ENCODE data around the gene GUCY2C. TPM values are rescaled to one million over a fixed set of nuclear protein-coding genes. Genes with fewer than 3 reads are reported as not detected.

GUCY2C gene
- total RNA-seq, 4 donors from 2014 or later, result 20.5 to 87.4 (median 77.5) TPM

DNA sequence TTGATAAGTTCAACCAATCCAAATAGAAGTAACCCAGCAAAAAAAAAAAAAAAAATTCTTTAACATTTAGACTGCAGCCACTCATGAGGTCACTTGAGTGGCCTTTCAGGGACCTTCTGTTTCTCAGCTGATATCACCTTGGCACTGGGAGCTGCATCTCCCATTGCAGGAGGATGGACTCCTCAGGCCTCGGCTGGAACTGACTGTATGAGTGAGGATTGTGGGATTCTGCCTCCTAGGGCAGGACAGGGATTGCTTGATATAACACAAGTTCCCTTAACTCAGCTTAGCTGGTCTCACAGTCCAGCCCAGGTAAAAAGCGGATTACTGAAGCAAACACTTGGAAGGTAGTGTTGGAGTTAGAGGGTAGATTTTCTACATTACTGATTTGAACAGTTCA is 3.5 kb upstream of the GUCY2C start:
- H3K36me3 ChIP-seq, result no peaks in the 10 kb centered on the region
- 80 to 82% methylated on average over 2 of the region's 2 CpGs for WGBS, 2 donors (ENCODE audit: low coverage in 1 of 2)
- H3K27me3 ChIP-seq, result no peaks in the 10 kb centered on the region
- no peak overlapping the region for H3K27ac ChIP-seq
- TF ChIP-seq, protein P1, sequence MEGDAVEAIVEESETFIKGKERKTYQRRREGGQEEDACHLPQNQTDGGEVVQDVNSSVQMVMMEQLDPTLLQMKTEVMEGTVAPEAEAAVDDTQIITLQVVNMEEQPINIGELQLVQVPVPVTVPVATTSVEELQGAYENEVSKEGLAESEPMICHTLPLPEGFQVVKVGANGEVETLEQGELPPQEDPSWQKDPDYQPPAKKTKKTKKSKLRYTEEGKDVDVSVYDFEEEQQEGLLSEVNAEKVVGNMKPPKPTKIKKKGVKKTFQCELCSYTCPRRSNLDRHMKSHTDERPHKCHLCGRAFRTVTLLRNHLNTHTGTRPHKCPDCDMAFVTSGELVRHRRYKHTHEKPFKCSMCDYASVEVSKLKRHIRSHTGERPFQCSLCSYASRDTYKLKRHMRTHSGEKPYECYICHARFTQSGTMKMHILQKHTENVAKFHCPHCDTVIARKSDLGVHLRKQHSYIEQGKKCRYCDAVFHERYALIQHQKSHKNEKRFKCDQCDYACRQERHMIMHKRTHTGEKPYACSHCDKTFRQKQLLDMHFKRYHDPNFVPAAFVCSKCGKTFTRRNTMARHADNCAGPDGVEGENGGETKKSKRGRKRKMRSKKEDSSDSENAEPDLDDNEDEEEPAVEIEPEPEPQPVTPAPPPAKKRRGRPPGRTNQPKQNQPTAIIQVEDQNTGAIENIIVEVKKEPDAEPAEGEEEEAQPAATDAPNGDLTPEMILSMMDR (IDR thresholded peaks at IDR 0.05), result no peak
- no peak for TF ChIP-seq EP300 (IDR thresholded peaks at IDR 0.05; ENCODE audit: low read depth)
- TF ChIP-seq POLR2A (IDR thresholded peaks at IDR 0.05), result no peak
- no peak for TF ChIP-seq POLR2AphosphoS5 (IDR thresholded peaks at IDR 0.05)
- intact Hi-C loops (cut with DNase I; ENCODE audit: low total_unique reads) (no loop called here), in situ Hi-C loops (cut with MboI; ENCODE audit: low pct_ligation_motif_present in 1 of 4, low pct_unique_long_range_greater_than_20kb in 1 of 4, low sequenced_read_pairs in 3 of 4) (loop anchor here in 1 of 4 donors (10.0 kb wide), 1 partner anchor 65 kb away; no protein-coding TSS in a partner anchor)
- no peak for DNase-seq
- peaks cover 4 to 19% (median 11%) of the 10 kb centered on the region in 4 donors for H3K4me1 ChIP-seq
- no peak overlapping the region for H3K4me3 ChIP-seq
- H3K9me3 ChIP-seq, result no peaks in the 10 kb centered on the region

DNA sequence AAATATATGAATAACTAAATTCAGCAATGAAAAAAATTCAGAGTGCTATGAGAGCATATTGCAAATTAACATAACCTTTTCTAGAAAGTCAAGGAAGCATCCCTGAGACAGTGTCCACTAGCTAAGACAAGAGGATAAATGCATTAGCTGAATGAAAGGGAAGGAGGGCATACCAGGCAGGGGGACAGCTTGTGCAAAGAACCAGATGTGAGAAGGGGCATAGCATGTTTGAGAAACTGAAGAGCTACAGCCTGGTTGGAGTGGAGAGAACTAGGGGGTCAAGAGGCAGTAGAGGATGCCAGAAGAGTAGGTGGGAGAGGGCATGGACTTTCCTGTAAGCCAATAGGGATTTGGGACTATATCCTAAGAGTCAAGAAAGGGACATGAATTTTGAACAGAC is 2.2 kb upstream of the GUCY2C start:
- Histone ChIP-seq H3K4me1 (peaks cover 4 to 19% (median 11%) of the 10 kb centered on the region in 4 donors), H3K27ac (no peak overlapping the region), H3K9me3 (no peaks in the 10 kb centered on the region), H3K27me3 (no peaks in the 10 kb centered on the region), H3K4me3 (no peak overlapping the region), H3K36me3 (no peaks in the 10 kb centered on the region)
- TF ChIP-seq POLR2AphosphoS5 (IDR thresholded peaks at IDR 0.05) (no peak), POLR2A (IDR thresholded peaks at IDR 0.05) (no peak), EP300 (IDR thresholded peaks at IDR 0.05; ENCODE audit: low read depth) (no peak)
- TF ChIP-seq, protein P1 (IDR thresholded peaks at IDR 0.05), result no peak
- intact Hi-C loops (cut with DNase I; ENCODE audit: low total_unique reads), result no loop called here
- in situ Hi-C loops (cut with MboI; ENCODE audit: low pct_ligation_motif_present in 1 of 4, low pct_unique_long_range_greater_than_20kb in 1 of 4, low sequenced_read_pairs in 3 of 4), result loop anchor here in 1 of 4 donors (10.0 kb wide), 1 partner anchor 64 kb away; no protein-coding TSS in a partner anchor
- no peak for DNase-seq

DNA sequence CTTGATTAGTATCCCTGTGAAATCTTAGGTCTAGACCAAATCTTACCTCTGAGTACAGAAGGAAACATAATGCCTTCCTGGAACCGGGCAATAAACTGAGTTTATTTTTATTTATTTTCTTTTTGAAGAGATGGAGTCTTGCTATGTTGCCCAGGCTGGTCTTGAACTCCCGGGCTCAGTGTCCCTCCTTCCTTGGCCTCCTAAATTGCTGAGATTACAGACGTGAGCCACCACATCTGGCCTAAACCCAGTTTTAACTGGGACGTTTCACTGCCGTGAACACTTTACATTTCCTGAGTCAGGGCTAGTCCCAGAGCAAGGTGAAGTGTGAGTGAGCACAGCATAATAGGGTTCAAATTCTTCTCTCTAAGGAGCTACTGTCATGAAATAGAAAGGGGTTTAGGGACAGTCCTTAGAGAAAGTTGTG is 671 bp downstream of the GUCY2C start:
- intact Hi-C loops (cut with DNase I; ENCODE audit: low total_unique reads) (no loop called here), in situ Hi-C loops (cut with MboI; ENCODE audit: low pct_ligation_motif_present in 1 of 4, low pct_unique_long_range_greater_than_20kb in 1 of 4, low sequenced_read_pairs in 3 of 4) (loop anchor here in 1 of 4 donors (10.0 kb wide), 1 partner anchor 61 kb away; no protein-coding TSS in a partner anchor)
- Histone ChIP-seq H3K27ac (peak overlapping the region; percentile 58 to 87 (median 83)), H3K4me3 (peak overlapping the region in 3 of 4 donors; percentile 33 to 51 (median 39)), H3K27me3 (no peaks in the 10 kb centered on the region), H3K36me3 (no peaks in the 10 kb centered on the region), H3K9me3 (no peaks in the 10 kb centered on the region), H3K4me1 (no peaks in the 10 kb centered on the region)
- WGBS, 2 donors (ENCODE audit: low coverage in 1 of 2), result 36 to 44% methylated on average over 4 to 5 of the region's 5 CpGs
- TF ChIP-seq POLR2AphosphoS5 (IDR thresholded peaks at IDR 0.05), result no peak
- peak; percentile 27 for DNase-seq

DNA sequence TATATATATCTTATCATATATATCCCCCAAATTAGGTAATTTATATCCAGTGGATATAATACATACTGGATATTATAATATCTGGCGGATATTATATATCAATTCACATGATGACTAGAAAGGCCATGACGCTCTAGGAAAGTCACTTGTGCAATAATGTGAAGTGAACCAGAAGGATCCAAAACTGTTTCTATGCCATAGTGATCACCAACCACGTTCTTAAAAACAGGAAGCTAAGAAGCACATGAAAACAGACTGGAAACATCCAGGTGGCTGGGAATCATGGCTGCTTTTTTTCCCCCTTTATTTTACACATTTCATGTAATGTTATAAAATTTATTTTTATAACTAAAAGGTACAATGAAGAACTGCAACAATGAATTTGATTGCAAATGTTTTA is 1.4 kb downstream of the GUCY2C start:
- in situ Hi-C loops (cut with MboI; ENCODE audit: low pct_ligation_motif_present in 1 of 4, low pct_unique_long_range_greater_than_20kb in 1 of 4, low sequenced_read_pairs in 3 of 4), result loop anchor here in 1 of 4 donors (10.0 kb wide), 1 partner anchor 60 kb away; no protein-coding TSS in a partner anchor
- no peak for DNase-seq
- peaks cover 0 to 3% (median 0%) of the 10 kb centered on the region in 4 donors for H3K4me1 ChIP-seq
- no peaks in the 10 kb centered on the region for H3K36me3 ChIP-seq
- no peak for TF ChIP-seq POLR2AphosphoS5 (IDR thresholded peaks at IDR 0.05)
- TF ChIP-seq, protein P1 (IDR thresholded peaks at IDR 0.05), result no peak
- TF ChIP-seq POLR2A (IDR thresholded peaks at IDR 0.05), result no peak
- TF ChIP-seq EP300 (IDR thresholded peaks at IDR 0.05; ENCODE audit: low read depth), result no peak
- peak overlapping the region; percentile 58 to 87 (median 83) for H3K27ac ChIP-seq
- intact Hi-C loops (cut with DNase I; ENCODE audit: low total_unique reads), result no loop called here
- peak overlapping the region in 3 of 4 donors; percentile 33 to 51 (median 39) for H3K4me3 ChIP-seq
- no peaks in the 10 kb centered on the region for H3K27me3 ChIP-seq
- no peaks in the 10 kb centered on the region for H3K9me3 ChIP-seq
- WGBS, 2 donors (ENCODE audit: low coverage in 1 of 2), result 34 to 38% methylated on average over 3 of the region's 3 CpGs
